Panc1 (cell line): ENCODE results near the gene LACTB.
"Not testable (repeated sequence)": the region's sequence is repeated elsewhere in the genome, so short reads cannot be mapped to it uniquely, and the experiment has no call there.

Experiments
- POLR2AphosphoS5 ChIP-seq: IDR thresholded peaks from 2 replicates; pipeline ENCODE4 v1.6.1; 2012; ENCODE audit warnings: mild to moderate bottlenecking, low read depth, low read length, moderate library complexity
- SIN3A ChIP-seq: IDR thresholded peaks from 2 replicates; pipeline ENCODE4 v1.6.1; 2012; ENCODE audit warnings: low read depth, mild to moderate bottlenecking, low read length, moderate library complexity, borderline replicate concordance; ENCODE audit not compliant: insufficient read depth
- TCF7L2 ChIP-seq: IDR thresholded peaks from 2 replicates; pipeline ENCODE4 v1.6.1; 2011; ENCODE audit warnings: mild to moderate bottlenecking, low read depth, low read length, inconsistent platforms
- TF ChIP-seq, protein P1 (sequence below): fragments of 450-650 bp; IDR thresholded peaks from 2 replicates; pipeline ENCODE4 v1.5.1; 2017; ENCODE audit warnings: mild to moderate bottlenecking
- TF ChIP-seq, protein P2 (sequence below), 2 experiments: IDR thresholded peaks; 2 replicates each; pipeline ENCODE4 v1.6.1; 2011 to 2012; ENCODE audit warnings: low read depth in 2 of 2, control low read depth in 1 of 2, low read length in 1 of 2, mild to moderate bottlenecking in 1 of 2, moderate library complexity in 1 of 2; ENCODE audit not compliant: insufficient read depth in 1 of 2

DNA sequence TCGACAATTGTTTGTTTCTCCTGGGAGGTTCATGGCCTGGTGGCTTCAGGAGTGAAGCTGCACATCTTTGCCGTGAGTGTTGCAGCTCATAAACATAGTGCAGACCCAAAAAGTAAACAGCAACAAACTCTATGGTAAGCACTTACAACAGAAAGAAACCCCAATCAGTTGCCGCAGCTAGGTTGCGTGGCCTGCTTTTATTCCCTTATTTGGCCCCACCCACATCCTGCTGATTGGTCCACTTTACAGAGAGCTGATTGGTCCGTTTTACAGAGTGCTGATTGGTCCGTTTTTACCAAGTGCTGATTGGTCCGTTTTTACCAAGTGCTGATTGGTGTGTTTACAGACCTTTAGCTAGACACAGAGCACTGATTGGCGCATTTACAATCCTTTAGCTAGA, 16.3 kb upstream of the LACTB start:
- TF ChIP-seq, protein P1, sequence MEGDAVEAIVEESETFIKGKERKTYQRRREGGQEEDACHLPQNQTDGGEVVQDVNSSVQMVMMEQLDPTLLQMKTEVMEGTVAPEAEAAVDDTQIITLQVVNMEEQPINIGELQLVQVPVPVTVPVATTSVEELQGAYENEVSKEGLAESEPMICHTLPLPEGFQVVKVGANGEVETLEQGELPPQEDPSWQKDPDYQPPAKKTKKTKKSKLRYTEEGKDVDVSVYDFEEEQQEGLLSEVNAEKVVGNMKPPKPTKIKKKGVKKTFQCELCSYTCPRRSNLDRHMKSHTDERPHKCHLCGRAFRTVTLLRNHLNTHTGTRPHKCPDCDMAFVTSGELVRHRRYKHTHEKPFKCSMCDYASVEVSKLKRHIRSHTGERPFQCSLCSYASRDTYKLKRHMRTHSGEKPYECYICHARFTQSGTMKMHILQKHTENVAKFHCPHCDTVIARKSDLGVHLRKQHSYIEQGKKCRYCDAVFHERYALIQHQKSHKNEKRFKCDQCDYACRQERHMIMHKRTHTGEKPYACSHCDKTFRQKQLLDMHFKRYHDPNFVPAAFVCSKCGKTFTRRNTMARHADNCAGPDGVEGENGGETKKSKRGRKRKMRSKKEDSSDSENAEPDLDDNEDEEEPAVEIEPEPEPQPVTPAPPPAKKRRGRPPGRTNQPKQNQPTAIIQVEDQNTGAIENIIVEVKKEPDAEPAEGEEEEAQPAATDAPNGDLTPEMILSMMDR = not testable (repeated sequence)
- TF ChIP-seq, protein P2, sequence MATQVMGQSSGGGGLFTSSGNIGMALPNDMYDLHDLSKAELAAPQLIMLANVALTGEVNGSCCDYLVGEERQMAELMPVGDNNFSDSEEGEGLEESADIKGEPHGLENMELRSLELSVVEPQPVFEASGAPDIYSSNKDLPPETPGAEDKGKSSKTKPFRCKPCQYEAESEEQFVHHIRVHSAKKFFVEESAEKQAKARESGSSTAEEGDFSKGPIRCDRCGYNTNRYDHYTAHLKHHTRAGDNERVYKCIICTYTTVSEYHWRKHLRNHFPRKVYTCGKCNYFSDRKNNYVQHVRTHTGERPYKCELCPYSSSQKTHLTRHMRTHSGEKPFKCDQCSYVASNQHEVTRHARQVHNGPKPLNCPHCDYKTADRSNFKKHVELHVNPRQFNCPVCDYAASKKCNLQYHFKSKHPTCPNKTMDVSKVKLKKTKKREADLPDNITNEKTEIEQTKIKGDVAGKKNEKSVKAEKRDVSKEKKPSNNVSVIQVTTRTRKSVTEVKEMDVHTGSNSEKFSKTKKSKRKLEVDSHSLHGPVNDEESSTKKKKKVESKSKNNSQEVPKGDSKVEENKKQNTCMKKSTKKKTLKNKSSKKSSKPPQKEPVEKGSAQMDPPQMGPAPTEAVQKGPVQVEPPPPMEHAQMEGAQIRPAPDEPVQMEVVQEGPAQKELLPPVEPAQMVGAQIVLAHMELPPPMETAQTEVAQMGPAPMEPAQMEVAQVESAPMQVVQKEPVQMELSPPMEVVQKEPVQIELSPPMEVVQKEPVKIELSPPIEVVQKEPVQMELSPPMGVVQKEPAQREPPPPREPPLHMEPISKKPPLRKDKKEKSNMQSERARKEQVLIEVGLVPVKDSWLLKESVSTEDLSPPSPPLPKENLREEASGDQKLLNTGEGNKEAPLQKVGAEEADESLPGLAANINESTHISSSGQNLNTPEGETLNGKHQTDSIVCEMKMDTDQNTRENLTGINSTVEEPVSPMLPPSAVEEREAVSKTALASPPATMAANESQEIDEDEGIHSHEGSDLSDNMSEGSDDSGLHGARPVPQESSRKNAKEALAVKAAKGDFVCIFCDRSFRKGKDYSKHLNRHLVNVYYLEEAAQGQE (IDR thresholded peaks at IDR 0.05; ENCODE audit: insufficient read depth in 1 of 2, low read depth in 2 of 2, low read length in 1 of 2) = not testable (repeated sequence)
- TF ChIP-seq TCF7L2, POLR2AphosphoS5, SIN3A: not testable (repeated sequence)
